Transverse colon (tissue), 4 donors: ENCODE measurements around the gene SVOP.

Experiments used
- CTCF ChIP-seq, 5 experiments: fragments of 200-600 bp in 3 of 5; fragments of 450-650 bp in 2 of 5; sonication (generic) in 3 of 5; IDR thresholded peaks; 1 replicate in 2 of 5; 2 replicates in 3 of 5; pipeline ENCODE4 v1.5.1; 2016 to 2017; ENCODE audit warnings: antibody characterized with exemption in 5 of 5, inconsistent platforms in 3 of 5, mild to moderate bottlenecking in 2 of 5, moderate library complexity in 1 of 5
- EP300 ChIP-seq: sonication (generic); formaldehyde crosslinking; IDR thresholded peaks from one replicate; pipeline ENCODE4 v1.6.1; 2017; ENCODE audit warnings: antibody characterized with exemption, low read depth
- POLR2A ChIP-seq: fragments of 450-650 bp; IDR thresholded peaks from one replicate; pipeline ENCODE4 v1.6.1; 2016; ENCODE audit warnings: antibody characterized with exemption, mild to moderate bottlenecking, moderate library complexity
- POLR2AphosphoS5 ChIP-seq, 3 donors: sonication (generic); formaldehyde crosslinking; IDR thresholded peaks; one replicate each; pipeline ENCODE4 v1.6.1; 2016; ENCODE audit warnings: antibody characterized with exemption in 3 of 3

DNA sequence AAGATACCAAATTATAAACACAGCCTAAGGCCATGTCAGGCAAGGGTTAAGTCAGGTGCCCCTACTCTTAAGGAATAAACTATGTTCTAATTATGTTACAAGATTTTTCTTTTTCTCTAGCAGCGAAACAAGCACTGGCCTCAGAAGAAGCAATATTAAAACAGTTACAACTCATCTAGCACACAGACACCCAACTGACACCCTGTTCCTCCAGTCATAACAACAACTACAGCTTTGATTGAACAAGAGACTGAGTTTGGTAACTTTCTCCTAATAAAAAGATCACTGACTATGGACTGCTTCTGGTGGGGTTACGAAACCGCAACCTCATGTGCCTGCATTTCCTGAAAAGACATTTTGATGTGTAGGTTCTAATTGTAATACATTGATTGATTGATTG, 144.3 kb downstream of the SVOP start:
- TF ChIP-seq CTCF (IDR thresholded peaks at IDR 0.05) (no peak), EP300 (no peak), POLR2A (no peak), POLR2AphosphoS5 (IDR thresholded peaks at IDR 0.05) (no peak)
